HAP-1 (cell line): ENCODE data around the gene TSPAN5.

Source experiments
- DNase-seq, 2 experiments: peaks; one replicate each; pipeline ENCODE4 v3.0.0-alpha.2; 2016 to 2020; ENCODE audit warnings: low spot score in 2 of 2
- H3K27me3 ChIP-seq: fragments of 250-450 bp; sonication (Bioruptor Pico); 2 replicates; pipeline ENCODE4 v1.5.1; 2020; ENCODE audit warnings: low read depth, mild to moderate bottlenecking, moderate library complexity
- H3K36me3 ChIP-seq: fragments of 250-450 bp; sonication (Bioruptor Pico); replicated peaks from 2 replicates; pipeline ENCODE4 v1.5.1; 2020; ENCODE audit warnings: mild to moderate bottlenecking
- H3K4me1 ChIP-seq: fragments of 250-450 bp; sonication (Bioruptor Pico); 2 replicates; pipeline ENCODE4 v1.5.1; 2020; ENCODE audit warnings: mild to moderate bottlenecking
- H3K4me3 ChIP-seq: fragments of 250-450 bp; sonication (Bioruptor Pico); 2 replicates; pipeline ENCODE4 v1.5.1; 2020; ENCODE audit warnings: mild to moderate bottlenecking, moderate library complexity
- H3K9me3 ChIP-seq: fragments of 250-450 bp; sonication (Bioruptor Pico); 2 replicates; pipeline ENCODE4 v1.5.1; 2020; ENCODE audit warnings: mild to moderate bottlenecking, moderate library complexity
- in situ Hi-C: fragments of 300-500 bp; cut with MboI; formaldehyde crosslinking; loops from 3 replicates; pipeline ENCODE4 v1.14.3; 2020; ENCODE audit warnings: low sequenced_read_pairs, inconsistent platforms, mixed read lengths

Gene TSPAN5

GRCh38 chr4:98521486-98521885 is 136.9 kb downstream of the TSPAN5 start:
- Histone ChIP-seq H3K4me3 (no peak overlapping the region), H3K4me1 (peaks cover 23% of the 10 kb centered on the region), H3K36me3 (no peaks in the 10 kb centered on the region), H3K27me3 (no peaks in the 10 kb centered on the region), H3K9me3 (no peaks in the 10 kb centered on the region)
- DNase-seq = no peak
- in situ Hi-C loops = no loop called here

- Histone ChIP-seq H3K4me1 (peaks cover 20% of the 10 kb centered on the region), H3K9me3 (no peaks in the 10 kb centered on the region), H3K27me3 (no peaks in the 10 kb centered on the region), H3K36me3 (no peaks in the 10 kb centered on the region), H3K4me3 (no peak overlapping the region)
- in situ Hi-C loops = no loop called here
- no peak for DNase-seq
These were observed 139.0 kb downstream of the TSPAN5 start for GRCh38 chr4:98519268-98519977.

GRCh38 chr4:98518559-98519267 is 139.7 kb downstream of the TSPAN5 start:
- in situ Hi-C loops = no loop called here
- peaks cover 14% of the 10 kb centered on the region for H3K4me1 ChIP-seq
- H3K27me3 ChIP-seq = no peaks in the 10 kb centered on the region
- no peaks in the 10 kb centered on the region for H3K36me3 ChIP-seq
- no peak overlapping the region for H3K4me3 ChIP-seq
- H3K9me3 ChIP-seq = no peaks in the 10 kb centered on the region
- no peak for DNase-seq

- H3K36me3 ChIP-seq = no peaks in the 10 kb centered on the region
- H3K27me3 ChIP-seq = no peaks in the 10 kb centered on the region
These were observed 141.0 kb downstream of the TSPAN5 start for GRCh38 chr4:98517218-98518021.

GRCh38 chr4:98516441-98517217 is 141.8 kb downstream of the TSPAN5 start:
- Histone ChIP-seq H3K4me3 (no peak overlapping the region), H3K36me3 (no peaks in the 10 kb centered on the region), H3K9me3 (no peaks in the 10 kb centered on the region), H3K27me3 (no peaks in the 10 kb centered on the region), H3K4me1 (no peaks in the 10 kb centered on the region)
- in situ Hi-C loops = no loop called here
- DNase-seq = no peak

More at GRCh38 chr4:98517218-98518021, 141.0 kb downstream of the TSPAN5 start:
- no peak for DNase-seq
- no peaks in the 10 kb centered on the region for H3K9me3 ChIP-seq
- in situ Hi-C loops = no loop called here
- H3K4me3 ChIP-seq = no peak overlapping the region
- peaks cover 5% of the 10 kb centered on the region for H3K4me1 ChIP-seq

GRCh38 chr4:98516042-98516440 is 142.4 kb downstream of the TSPAN5 start:
- Histone ChIP-seq H3K27me3 (no peaks in the 10 kb centered on the region), H3K9me3 (no peaks in the 10 kb centered on the region), H3K4me1 (no peaks in the 10 kb centered on the region), H3K4me3 (no peak overlapping the region), H3K36me3 (no peaks in the 10 kb centered on the region)
- no peak for DNase-seq
- in situ Hi-C loops = no loop called here

- in situ Hi-C loops = no loop called here
- H3K4me1 ChIP-seq = no peaks in the 10 kb centered on the region
- no peaks in the 10 kb centered on the region for H3K36me3 ChIP-seq
- no peaks in the 10 kb centered on the region for H3K9me3 ChIP-seq
- H3K27me3 ChIP-seq = no peaks in the 10 kb centered on the region
- H3K4me3 ChIP-seq = no peak overlapping the region
- DNase-seq = no peak
These were observed 143.0 kb downstream of the TSPAN5 start for GRCh38 chr4:98515470-98515809.

- DNase-seq = no peak
- no peak overlapping the region for H3K4me3 ChIP-seq
- H3K27me3 ChIP-seq = no peaks in the 10 kb centered on the region
- H3K9me3 ChIP-seq = no peaks in the 10 kb centered on the region
- H3K36me3 ChIP-seq = no peaks in the 10 kb centered on the region
- H3K4me1 ChIP-seq = no peaks in the 10 kb centered on the region
- in situ Hi-C loops = no loop called here
These were observed 143.5 kb downstream of the TSPAN5 start for GRCh38 chr4:98514741-98515469.

- no peaks in the 10 kb centered on the region for H3K27me3 ChIP-seq
- in situ Hi-C loops = no loop called here
- H3K9me3 ChIP-seq = no peaks in the 10 kb centered on the region
- no peak for DNase-seq
- H3K4me3 ChIP-seq = no peak overlapping the region
- H3K4me1 ChIP-seq = no peaks in the 10 kb centered on the region
- no peaks in the 10 kb centered on the region for H3K36me3 ChIP-seq
These were observed 145.5 kb downstream of the TSPAN5 start for GRCh38 chr4:98512918-98513317.

GRCh38 chr4:98510757-98511517 is 147.5 kb downstream of the TSPAN5 start:
- Histone ChIP-seq H3K36me3 (no peaks in the 10 kb centered on the region), H3K27me3 (no peaks in the 10 kb centered on the region), H3K4me1 (no peaks in the 10 kb centered on the region), H3K4me3 (no peak overlapping the region), H3K9me3 (no peaks in the 10 kb centered on the region)
- in situ Hi-C loops = no loop called here
- no peak for DNase-seq

GRCh38 chr4:98510340-98510739 is 148.1 kb downstream of the TSPAN5 start:
- in situ Hi-C loops = no loop called here
- H3K9me3 ChIP-seq = no peaks in the 10 kb centered on the region
- H3K4me3 ChIP-seq = no peak overlapping the region
- H3K27me3 ChIP-seq = no peaks in the 10 kb centered on the region
- no peaks in the 10 kb centered on the region for H3K4me1 ChIP-seq
- no peak for DNase-seq
- H3K36me3 ChIP-seq = no peaks in the 10 kb centered on the region

- no peaks in the 10 kb centered on the region for H3K9me3 ChIP-seq
- in situ Hi-C loops = no loop called here
- H3K27me3 ChIP-seq = no peaks in the 10 kb centered on the region
- H3K4me3 ChIP-seq = no peak overlapping the region
- H3K36me3 ChIP-seq = no peaks in the 10 kb centered on the region
- DNase-seq = no peak
- H3K4me1 ChIP-seq = no peaks in the 10 kb centered on the region
These were observed 148.7 kb downstream of the TSPAN5 start for GRCh38 chr4:98509721-98510120.
